GM21515 (cell line): ENCODE data around the gene ATP5MC2.
"Not testable (repeated sequence)": the region's sequence is repeated elsewhere in the genome, so short reads cannot be mapped to it uniquely, and the experiment has no call there.

Experiments used
- ATAC-seq: cut with Tn5 transposase; IDR thresholded peaks from one replicate; pipeline ENCODE4 v1.9.1; 2021; ENCODE audit not compliant: unreplicated experiment

ATP5MC2 gene

GRCh38 chr12:53653595-53653994 is 22.3 kb downstream of the ATP5MC2 start:
- no peak for ATAC-seq

GRCh38 chr12:53652366-53652765 is 23.5 kb downstream of the ATP5MC2 start:
- no peak for ATAC-seq

GRCh38 chr12:53651737-53652136 is 24.1 kb downstream of the ATP5MC2 start:
- no peak for ATAC-seq

GRCh38 chr12:53646300-53646699 is 29.6 kb downstream of the ATP5MC2 start:
- ATAC-seq: not testable (repeated sequence)

GRCh38 chr12:53645165-53645564 is 30.7 kb downstream of the ATP5MC2 start:
- ATAC-seq: no peak

- ATAC-seq: no peak
These were observed 31.8 kb downstream of the ATP5MC2 start for GRCh38 chr12:53644133-53644532.

GRCh38 chr12:53643232-53643979 is 32.5 kb downstream of the ATP5MC2 start:
- no peak for ATAC-seq

GRCh38 chr12:53638057-53638456 is 37.8 kb downstream of the ATP5MC2 start:
- no peak for ATAC-seq

GRCh38 chr12:53636641-53637040 is 39.2 kb downstream of the ATP5MC2 start:
- ATAC-seq: no peak

GRCh38 chr12:53635708-53636107 is 40.2 kb downstream of the ATP5MC2 start:
- ATAC-seq: not testable (repeated sequence)

GRCh38 chr12:53631721-53632120 is 44.2 kb downstream of the ATP5MC2 start:
- ATAC-seq: no peak

GRCh38 chr12:53627919-53628318 is 48.0 kb downstream of the ATP5MC2 start:
- no peak for ATAC-seq

- ATAC-seq: peak; percentile 5
These were observed 49.1 kb downstream of the ATP5MC2 start for GRCh38 chr12:53626702-53627169.

GRCh38 chr12:53625946-53626701 is 49.8 kb downstream of the ATP5MC2 start, which contains the start of gene ATF7:
ATF7 (minus strand) TSS chr12:53626382; CDS start chr12:53601000, 25,382 bp downstream.
- ATAC-seq: peak; percentile 94

GRCh38 chr12:53625373-53625945 is 50.4 kb downstream of the ATP5MC2 start:
- ATAC-seq: no peak

- ATAC-seq: no peak
These were observed 50.9 kb downstream of the ATP5MC2 start for GRCh38 chr12:53624956-53625355.

- ATAC-seq: no peak
These were observed 51.4 kb downstream of the ATP5MC2 start for GRCh38 chr12:53624458-53624857.

GRCh38 chr12:53623548-53624385 is 52.1 kb downstream of the ATP5MC2 start:
- ATAC-seq: no peak

GRCh38 chr12:53622724-53623123 is 53.2 kb downstream of the ATP5MC2 start:
- ATAC-seq: no peak

- no peak for ATAC-seq
These were observed 57.6 kb downstream of the ATP5MC2 start for GRCh38 chr12:53618275-53618674.

GRCh38 chr12:53617700-53618099 is 58.2 kb downstream of the ATP5MC2 start:
- ATAC-seq: no peak
